ENCODE results near the gene CNST. TPM values are rescaled to one million over a fixed set of nuclear protein-coding genes. Genes with fewer than 3 reads are reported as not detected.

The CNST gene
- total and polyA plus RNA-seq, 5 donors from 2014 or later = 54.4 to 115 (median 66.6) TPM

- Mint-ChIP-seq H3K27ac (peak overlapping the region in 2 of 3 donors; percentile 14 to 87), H3K4me1 (peaks cover 57 to 93% (median 76%) of the 10 kb centered on the region in 4 donors), H3K27me3 (no peaks in the 10 kb centered on the region)
These were observed 13.6 kb downstream of the CNST start for GRCh38 chr1:246579818-246580217.

GRCh38 chr1:246580497-246581370 is 14.5 kb downstream of the CNST start:
- H3K27ac ChIP-seq (ENCODE audit: insufficient read depth, low read length, poor library complexity, severe bottlenecking) = no peak overlapping the region
- peaks cover 0 to 1% (median 0%) of the 10 kb centered on the region in 7 donors for H3K9me3 Mint-ChIP-seq
- H3K27me3 ChIP-seq (ENCODE audit: control insufficient read depth, insufficient read depth, low read length) = no peaks in the 10 kb centered on the region
- no peak for ATAC-seq (ENCODE audit: low read depth in 2 of 2)
- H3K4me3 Mint-ChIP-seq = peak overlapping the region; percentile 8 to 38 (median 18)
- H3K4me3 ChIP-seq (ENCODE audit: low read depth, low read length) = peak overlapping the region; percentile 20
- peaks cover 46% of the 10 kb centered on the region for H3K4me1 ChIP-seq (ENCODE audit: control insufficient read depth, insufficient read depth, low read length, poor library complexity, severe bottlenecking)
- H3K27me3 Mint-ChIP-seq = no peaks in the 10 kb centered on the region
- no peak for DNase-seq
- H3K36me3 ChIP-seq (ENCODE audit: control insufficient read depth, insufficient read depth, low read length) = peaks cover 46% of the 10 kb centered on the region
- peak overlapping the region in 2 of 3 donors; percentile 14 to 58 for H3K27ac Mint-ChIP-seq
- peaks cover 56 to 92% (median 74%) of the 10 kb centered on the region in 4 donors for H3K4me1 Mint-ChIP-seq
- peaks cover 43% of the 10 kb centered on the region for H3K36me3 Mint-ChIP-seq
- H3K9me3 ChIP-seq (ENCODE audit: control insufficient read depth in 2 of 2, low read length in 2 of 2) = no peaks in the 10 kb centered on the region

More at GRCh38 chr1:246579818-246580217, 13.6 kb downstream of the CNST start:
- no peaks in the 10 kb centered on the region for H3K27me3 ChIP-seq (ENCODE audit: control insufficient read depth, insufficient read depth, low read length)
- H3K4me3 ChIP-seq (ENCODE audit: low read depth, low read length) = peak overlapping the region; percentile 20
- Mint-ChIP-seq H3K36me3 (peaks cover 45% of the 10 kb centered on the region), H3K4me3 (peak overlapping the region in 3 of 4 donors; percentile 58 to 60 (median 59)), H3K9me3 (peaks cover 0 to 1% (median 0%) of the 10 kb centered on the region in 7 donors)
- ATAC-seq (ENCODE audit: low read depth in 2 of 2) (no peak), DNase-seq (no peak)
- H3K36me3 ChIP-seq (ENCODE audit: control insufficient read depth, insufficient read depth, low read length) = peaks cover 42% of the 10 kb centered on the region
- no peaks in the 10 kb centered on the region for H3K9me3 ChIP-seq (ENCODE audit: control insufficient read depth in 2 of 2, low read length in 2 of 2)
- H3K27ac ChIP-seq (ENCODE audit: insufficient read depth, low read length, poor library complexity, severe bottlenecking) = peak overlapping the region; percentile 45
- peaks cover 51% of the 10 kb centered on the region for H3K4me1 ChIP-seq (ENCODE audit: control insufficient read depth, insufficient read depth, low read length, poor library complexity, severe bottlenecking)

GRCh38 chr1:246582301-246583055 is 16.2 kb downstream of the CNST start:
- H3K36me3 Mint-ChIP-seq = peaks cover 40% of the 10 kb centered on the region
- Histone ChIP-seq H3K4me3 (ENCODE audit: low read depth, low read length) (no peak overlapping the region), H3K36me3 (ENCODE audit: control insufficient read depth, insufficient read depth, low read length) (peaks cover 46% of the 10 kb centered on the region), H3K27ac (ENCODE audit: insufficient read depth, low read length, poor library complexity, severe bottlenecking) (peak overlapping the region; percentile 38), H3K9me3 (ENCODE audit: control insufficient read depth in 2 of 2, low read length in 2 of 2) (no peaks in the 10 kb centered on the region), H3K4me1 (ENCODE audit: control insufficient read depth, insufficient read depth, low read length, poor library complexity, severe bottlenecking) (peaks cover 40% of the 10 kb centered on the region), H3K27me3 (ENCODE audit: control insufficient read depth, insufficient read depth, low read length) (no peaks in the 10 kb centered on the region)
- peak overlapping the region; percentile 27 to 73 (median 42) for H3K4me3 Mint-ChIP-seq
- H3K27ac Mint-ChIP-seq = peak overlapping the region; percentile 62 to 85 (median 73)
- peaks cover 0 to 1% (median 0%) of the 10 kb centered on the region in 7 donors for H3K9me3 Mint-ChIP-seq
- peaks cover 61 to 91% (median 77%) of the 10 kb centered on the region in 4 donors for H3K4me1 Mint-ChIP-seq
- DNase-seq (no peak), ATAC-seq (ENCODE audit: low read depth in 2 of 2) (no peak)
- H3K27me3 Mint-ChIP-seq = no peaks in the 10 kb centered on the region

GRCh38 chr1:246583056-246583440 is 16.8 kb downstream of the CNST start:
- Mint-ChIP-seq H3K9me3 (peaks cover 0 to 1% (median 0%) of the 10 kb centered on the region in 7 donors), H3K27ac (peak overlapping the region; percentile 6 to 66 (median 62)), H3K4me1 (peaks cover 60 to 91% (median 75%) of the 10 kb centered on the region in 4 donors), H3K36me3 (peaks cover 40% of the 10 kb centered on the region), H3K4me3 (peak overlapping the region in 3 of 4 donors; percentile 18 to 56 (median 23)), H3K27me3 (no peaks in the 10 kb centered on the region)
- Histone ChIP-seq H3K4me3 (ENCODE audit: low read depth, low read length) (peak overlapping the region; percentile 52), H3K36me3 (ENCODE audit: control insufficient read depth, insufficient read depth, low read length) (peaks cover 46% of the 10 kb centered on the region), H3K4me1 (ENCODE audit: control insufficient read depth, insufficient read depth, low read length, poor library complexity, severe bottlenecking) (peaks cover 41% of the 10 kb centered on the region), H3K27me3 (ENCODE audit: control insufficient read depth, insufficient read depth, low read length) (no peaks in the 10 kb centered on the region), H3K9me3 (ENCODE audit: control insufficient read depth in 2 of 2, low read length in 2 of 2) (no peaks in the 10 kb centered on the region), H3K27ac (ENCODE audit: insufficient read depth, low read length, poor library complexity, severe bottlenecking) (no peak overlapping the region)
- DNase-seq (no peak), ATAC-seq (ENCODE audit: low read depth in 2 of 2) (no peak)

GRCh38 chr1:246583448-246584185 is 17.4 kb downstream of the CNST start:
- no peak for ATAC-seq (ENCODE audit: low read depth in 2 of 2)
- DNase-seq = no peak
- Mint-ChIP-seq H3K27me3 (no peaks in the 10 kb centered on the region), H3K9me3 (peaks cover 0 to 1% (median 0%) of the 10 kb centered on the region in 7 donors), H3K27ac (peak overlapping the region; percentile 61 to 66 (median 62)), H3K4me1 (peaks cover 57 to 89% (median 72%) of the 10 kb centered on the region in 4 donors), H3K4me3 (peak overlapping the region in 3 of 4 donors; percentile 17 to 39 (median 18)), H3K36me3 (peaks cover 40% of the 10 kb centered on the region)
- H3K27ac ChIP-seq (ENCODE audit: insufficient read depth, low read length, poor library complexity, severe bottlenecking) = peak overlapping the region; percentile 20
- no peaks in the 10 kb centered on the region for H3K27me3 ChIP-seq (ENCODE audit: control insufficient read depth, insufficient read depth, low read length)
- no peaks in the 10 kb centered on the region for H3K9me3 ChIP-seq (ENCODE audit: control insufficient read depth in 2 of 2, low read length in 2 of 2)
- H3K4me3 ChIP-seq (ENCODE audit: low read depth, low read length) = peak overlapping the region; percentile 52
- peaks cover 46% of the 10 kb centered on the region for H3K36me3 ChIP-seq (ENCODE audit: control insufficient read depth, insufficient read depth, low read length)
- H3K4me1 ChIP-seq (ENCODE audit: control insufficient read depth, insufficient read depth, low read length, poor library complexity, severe bottlenecking) = peaks cover 37% of the 10 kb centered on the region

- H3K9me3 Mint-ChIP-seq = peaks cover 0 to 6% (median 0%) of the 10 kb centered on the region in 7 donors
- peak overlapping the region; percentile 15 to 58 (median 46) for H3K4me3 Mint-ChIP-seq
- no peaks in the 10 kb centered on the region for H3K27me3 Mint-ChIP-seq
- peaks cover 47 to 83% (median 64%) of the 10 kb centered on the region in 4 donors for H3K4me1 Mint-ChIP-seq
- peaks cover 43% of the 10 kb centered on the region for H3K4me1 ChIP-seq (ENCODE audit: control insufficient read depth, insufficient read depth, low read length, poor library complexity, severe bottlenecking)
- peaks cover 42% of the 10 kb centered on the region for H3K36me3 ChIP-seq (ENCODE audit: control insufficient read depth, insufficient read depth, low read length)
- no peaks in the 10 kb centered on the region for H3K9me3 ChIP-seq (ENCODE audit: control insufficient read depth in 2 of 2, low read length in 2 of 2)
- H3K27ac Mint-ChIP-seq = peak overlapping the region in 2 of 3 donors; percentile 42 to 57
- DNase-seq (no peak), ATAC-seq (ENCODE audit: low read depth in 2 of 2) (no peak)
- peak overlapping the region; percentile 38 for H3K27ac ChIP-seq (ENCODE audit: insufficient read depth, low read length, poor library complexity, severe bottlenecking)
- H3K4me3 ChIP-seq (ENCODE audit: low read depth, low read length) = peak overlapping the region; percentile 45
- no peaks in the 10 kb centered on the region for H3K27me3 ChIP-seq (ENCODE audit: control insufficient read depth, insufficient read depth, low read length)
- peaks cover 45% of the 10 kb centered on the region for H3K36me3 Mint-ChIP-seq
These were observed 20.8 kb downstream of the CNST start for GRCh38 chr1:246587032-246587431.

- DNase-seq (peak in 1 of 3 donors; percentile 28), ATAC-seq (ENCODE audit: low read depth in 2 of 2) (no peak)
- peaks cover 44% of the 10 kb centered on the region for H3K36me3 Mint-ChIP-seq
- H3K4me1 Mint-ChIP-seq = peaks cover 44 to 83% (median 63%) of the 10 kb centered on the region in 4 donors
- Histone ChIP-seq H3K36me3 (ENCODE audit: control insufficient read depth, insufficient read depth, low read length) (peaks cover 42% of the 10 kb centered on the region), H3K4me3 (ENCODE audit: low read depth, low read length) (peak overlapping the region; percentile 45), H3K9me3 (ENCODE audit: control insufficient read depth in 2 of 2, low read length in 2 of 2) (no peaks in the 10 kb centered on the region), H3K27ac (ENCODE audit: insufficient read depth, low read length, poor library complexity, severe bottlenecking) (peak overlapping the region; percentile 38), H3K27me3 (ENCODE audit: control insufficient read depth, insufficient read depth, low read length) (no peaks in the 10 kb centered on the region), H3K4me1 (ENCODE audit: control insufficient read depth, insufficient read depth, low read length, poor library complexity, severe bottlenecking) (peaks cover 48% of the 10 kb centered on the region)
- peaks cover 0 to 6% (median 0%) of the 10 kb centered on the region in 7 donors for H3K9me3 Mint-ChIP-seq
- H3K4me3 Mint-ChIP-seq = peak overlapping the region in 3 of 4 donors; percentile 15 to 47 (median 46)
- H3K27me3 Mint-ChIP-seq = no peaks in the 10 kb centered on the region
- H3K27ac Mint-ChIP-seq = peak overlapping the region in 2 of 3 donors; percentile 42 to 57
These were observed 21.4 kb downstream of the CNST start for GRCh38 chr1:246587606-246588005.

All from CD4-positive, CD25-positive, alpha-beta regulatory T cell (primary cell).